ENCODE measurements around the gene RBM15B. TPM values are rescaled to one million over a fixed set of nuclear protein-coding genes. Genes with fewer than 3 reads are reported as not detected.

RBM15B gene
- polyA plus RNA-seq, 3 donors: 7.1 to 10.3 (median 9.1) TPM

GRCh38 chr3:51375571-51375970 is 15.5 kb upstream of the RBM15B start:
- intact Hi-C loops (cut with micrococcal nuclease): loop anchor here in 1 of 2 donors (10.0 kb wide), 1 partner anchor 401 kb away; no protein-coding TSS in a partner anchor
- Mint-ChIP-seq H3K27ac (no peak overlapping the region), H3K9me3 (no peaks in the 10 kb centered on the region), H3K27me3 (ENCODE audit: low read depth in 3 of 3) (peaks cover 3 to 11% (median 8%) of the 10 kb centered on the region in 3 donors), H3K4me1 (peaks cover 10% of the 10 kb centered on the region), H3K4me3 (no peak overlapping the region), H3K36me3 (no peaks in the 10 kb centered on the region)
- TF ChIP-seq CTCF (IDR thresholded peaks at IDR 0.05): no peak
- H3K36me3 ChIP-seq (replicated peaks in 1 of 2; ENCODE audit: control insufficient read depth in 1 of 2, insufficient read depth in 2 of 2, low read length in 2 of 2): no peaks in the 10 kb centered on the region
- H2AFZ ChIP-seq (ENCODE audit: insufficient read depth, low read depth, low read length, poor library complexity, severe bottlenecking): no peak overlapping the region
- no peaks in the 10 kb centered on the region for H3K9me3 ChIP-seq (replicated peaks in 1 of 2; ENCODE audit: control insufficient read depth in 1 of 2, insufficient read depth in 1 of 2, low read length in 2 of 2)
- H3K27me3 ChIP-seq (ENCODE audit: control insufficient read depth in 2 of 2, insufficient read depth in 2 of 2, low read length in 2 of 2): no peaks in the 10 kb centered on the region
- no peak for DNase-seq
- H4K20me1 ChIP-seq (ENCODE audit: insufficient read depth, low read length): no peaks in the 10 kb centered on the region
- no peak overlapping the region for H3K4me2 ChIP-seq (replicated peaks; ENCODE audit: extremely low read depth, low read length, poor library complexity, severe bottlenecking)
- no peaks in the 10 kb centered on the region for H3K4me1 ChIP-seq (ENCODE audit: control insufficient read depth in 1 of 2, insufficient read depth in 2 of 2, low read length in 2 of 2)
- H3K27ac ChIP-seq (ENCODE audit: low read depth in 1 of 2, low read length in 2 of 2): no peak overlapping the region
- H3K9ac ChIP-seq (ENCODE audit: insufficient read depth, low read length, poor library complexity, severe bottlenecking): no peak overlapping the region
- WGBS (ENCODE audit: insufficient coverage): 100% methylated on average over 3 of the region's 8 CpGs
- H3K4me3 ChIP-seq (replicated peaks in 1 of 3; ENCODE audit: low read depth in 2 of 3, low read length in 3 of 3): no peak overlapping the region
- no peaks in the 10 kb centered on the region for H3K79me2 ChIP-seq (ENCODE audit: insufficient read depth, low read length)

GRCh38 chr3:51378065-51378464 is 13.0 kb upstream of the RBM15B start:
- 10% methylated on average over 2 of the region's 5 CpGs for WGBS (ENCODE audit: insufficient coverage)
- intact Hi-C loops (cut with micrococcal nuclease): loop anchor here in 1 of 2 donors (10.0 kb wide), 1 partner anchor 403 kb away; no protein-coding TSS in a partner anchor

More at GRCh38 chr3:51378065-51378464, 13.0 kb upstream of the RBM15B start:
- Histone ChIP-seq H3K27me3 (ENCODE audit: control insufficient read depth in 2 of 2, insufficient read depth in 2 of 2, low read length in 2 of 2) (no peaks in the 10 kb centered on the region), H3K4me2 (replicated peaks; ENCODE audit: extremely low read depth, low read length, poor library complexity, severe bottlenecking) (no peak overlapping the region), H3K9me3 (replicated peaks in 1 of 2; ENCODE audit: control insufficient read depth in 1 of 2, insufficient read depth in 1 of 2, low read length in 2 of 2) (no peaks in the 10 kb centered on the region), H3K4me3 (replicated peaks in 1 of 3; ENCODE audit: low read depth in 2 of 3, low read length in 3 of 3) (no peak overlapping the region), H3K27ac (ENCODE audit: low read depth in 1 of 2, low read length in 2 of 2) (no peak overlapping the region), H3K4me1 (ENCODE audit: control insufficient read depth in 1 of 2, insufficient read depth in 2 of 2, low read length in 2 of 2) (no peaks in the 10 kb centered on the region), H2AFZ (ENCODE audit: insufficient read depth, low read depth, low read length, poor library complexity, severe bottlenecking) (peak overlapping the region; percentile 6), H3K9ac (ENCODE audit: insufficient read depth, low read length, poor library complexity, severe bottlenecking) (no peak overlapping the region), H3K36me3 (replicated peaks in 1 of 2; ENCODE audit: control insufficient read depth in 1 of 2, insufficient read depth in 2 of 2, low read length in 2 of 2) (no peaks in the 10 kb centered on the region), H3K79me2 (ENCODE audit: insufficient read depth, low read length) (no peaks in the 10 kb centered on the region), H4K20me1 (ENCODE audit: insufficient read depth, low read length) (no peaks in the 10 kb centered on the region)
- Mint-ChIP-seq H3K4me1 (peaks cover 10% of the 10 kb centered on the region), H3K27me3 (ENCODE audit: low read depth in 3 of 3) (peaks cover 3 to 11% (median 8%) of the 10 kb centered on the region in 3 donors), H3K9me3 (no peaks in the 10 kb centered on the region), H3K36me3 (no peaks in the 10 kb centered on the region), H3K27ac (no peak overlapping the region), H3K4me3 (no peak overlapping the region)
- DNase-seq: no peak
- no peak for TF ChIP-seq CTCF (IDR thresholded peaks at IDR 0.05)
